Cardiac muscle cell (in vitro differentiated cells and primary cell): ENCODE measurements around the gene SNX13. TPM values are rescaled to one million over a fixed set of nuclear protein-coding genes. Genes with fewer than 3 reads are reported as not detected.

ENCODE experiments used
- DNase-seq, 2 donors: peaks; one replicate each; pipeline versions ENCODE4 v3.0.0 to v3.0.0-alpha.2; 2010 to 2017; ENCODE audit warnings: low read depth in 1 of 2, low spot score in 1 of 2
- H3K27ac ChIP-seq: fragments of 200-600 bp; sonication (generic); 2 replicates; pipeline ENCODE4 v1.5.1; 2016
- H3K27me3 ChIP-seq: fragments of 200-600 bp; sonication (generic); 2 replicates; pipeline ENCODE4 v1.6.0; 2016; ENCODE audit warnings: control low read depth
- H3K36me3 ChIP-seq: fragments of 200-600 bp; sonication (generic); 2 replicates; pipeline ENCODE4 v1.5.1; 2016; ENCODE audit warnings: control low read depth
- H3K4me1 ChIP-seq: fragments of 200-600 bp; sonication (generic); 2 replicates; pipeline ENCODE4 v1.8.1; 2017; ENCODE audit warnings: low read depth, mild to moderate bottlenecking, mixed run types
- H3K4me3 ChIP-seq: fragments of 200-600 bp; sonication (generic); 2 replicates; pipeline ENCODE4 v1.5.1; 2016; ENCODE audit warnings: mild to moderate bottlenecking
- H3K9me3 ChIP-seq: fragments of 200-600 bp; sonication (generic); 2 replicates; pipeline ENCODE4 v1.5.1; 2017; ENCODE audit warnings: low read depth, mild to moderate bottlenecking, control low read depth
- polyA plus RNA-seq: library from polyadenylated mRNA; unstranded; fragments of >200 nt; fragmentation: Nextera tagmentation; extraction: Ambion mirVana; gene quantifications from 2 replicates; pipeline ENCODE4 v1.2.1, GENCODE V29; 2016
- total RNA-seq: library from RNA; depleted of rRNA; stranded (reverse); fragments of >200 nt; gene quantifications from 2 replicates; pipeline ENCODE4 v1.2.3, GENCODE V29; 2016
- TF ChIP-seq, protein P1 (sequence below): IDR thresholded peaks from 2 replicates; pipeline ENCODE4 v1.5.1; 2012; ENCODE audit warnings: low read depth, mild to moderate bottlenecking, low read length

Gene SNX13
- total and polyA plus RNA-seq, 2 experiments from 2014 or later: 11.0 to 86.8 TPM

DNA sequence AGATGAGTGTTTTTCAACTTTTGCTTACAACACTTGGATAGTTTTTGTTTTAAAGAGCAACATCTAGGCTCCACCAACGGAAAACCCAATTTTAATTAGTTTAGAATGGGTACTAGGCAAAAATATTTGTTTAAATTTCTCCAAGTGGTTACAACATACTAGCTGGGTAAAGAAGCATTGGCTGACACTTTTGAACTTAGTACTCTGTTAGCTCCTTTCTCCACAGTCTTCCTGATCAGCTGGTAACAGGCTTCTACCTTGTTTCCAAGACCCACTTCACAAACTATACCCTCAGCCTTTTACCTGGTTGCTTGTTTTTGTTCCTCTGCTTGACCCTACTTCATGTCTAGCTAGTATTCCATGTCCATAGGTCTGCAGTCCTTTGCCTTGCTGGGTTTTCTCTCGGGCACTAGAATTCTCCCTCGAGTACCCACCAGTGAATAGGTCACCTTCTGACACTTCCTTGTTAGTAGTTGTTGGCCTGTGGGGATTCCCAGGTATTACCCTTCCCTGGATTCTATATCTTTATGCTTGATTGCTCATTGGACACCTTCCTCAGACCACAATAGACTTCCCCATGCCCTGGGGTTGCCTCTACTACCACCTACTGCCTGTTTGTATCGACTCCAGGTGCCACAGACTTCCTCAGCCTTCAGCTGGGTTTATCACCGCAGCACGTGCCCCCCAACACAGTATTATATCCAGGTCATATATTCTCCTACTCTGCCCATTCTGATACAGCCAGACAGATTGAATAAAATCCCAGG, 45.4 kb upstream of the SNX13 start:
- Histone ChIP-seq H3K27ac (no peak overlapping the region), H3K36me3 (no peaks in the 10 kb centered on the region), H3K27me3 (no peaks in the 10 kb centered on the region), H3K4me1 (peaks cover 24% of the 10 kb centered on the region), H3K9me3 (no peaks in the 10 kb centered on the region), H3K4me3 (no peak overlapping the region)
- DNase-seq: no peak
- TF ChIP-seq, protein P1, sequence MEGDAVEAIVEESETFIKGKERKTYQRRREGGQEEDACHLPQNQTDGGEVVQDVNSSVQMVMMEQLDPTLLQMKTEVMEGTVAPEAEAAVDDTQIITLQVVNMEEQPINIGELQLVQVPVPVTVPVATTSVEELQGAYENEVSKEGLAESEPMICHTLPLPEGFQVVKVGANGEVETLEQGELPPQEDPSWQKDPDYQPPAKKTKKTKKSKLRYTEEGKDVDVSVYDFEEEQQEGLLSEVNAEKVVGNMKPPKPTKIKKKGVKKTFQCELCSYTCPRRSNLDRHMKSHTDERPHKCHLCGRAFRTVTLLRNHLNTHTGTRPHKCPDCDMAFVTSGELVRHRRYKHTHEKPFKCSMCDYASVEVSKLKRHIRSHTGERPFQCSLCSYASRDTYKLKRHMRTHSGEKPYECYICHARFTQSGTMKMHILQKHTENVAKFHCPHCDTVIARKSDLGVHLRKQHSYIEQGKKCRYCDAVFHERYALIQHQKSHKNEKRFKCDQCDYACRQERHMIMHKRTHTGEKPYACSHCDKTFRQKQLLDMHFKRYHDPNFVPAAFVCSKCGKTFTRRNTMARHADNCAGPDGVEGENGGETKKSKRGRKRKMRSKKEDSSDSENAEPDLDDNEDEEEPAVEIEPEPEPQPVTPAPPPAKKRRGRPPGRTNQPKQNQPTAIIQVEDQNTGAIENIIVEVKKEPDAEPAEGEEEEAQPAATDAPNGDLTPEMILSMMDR: no peak

DNA sequence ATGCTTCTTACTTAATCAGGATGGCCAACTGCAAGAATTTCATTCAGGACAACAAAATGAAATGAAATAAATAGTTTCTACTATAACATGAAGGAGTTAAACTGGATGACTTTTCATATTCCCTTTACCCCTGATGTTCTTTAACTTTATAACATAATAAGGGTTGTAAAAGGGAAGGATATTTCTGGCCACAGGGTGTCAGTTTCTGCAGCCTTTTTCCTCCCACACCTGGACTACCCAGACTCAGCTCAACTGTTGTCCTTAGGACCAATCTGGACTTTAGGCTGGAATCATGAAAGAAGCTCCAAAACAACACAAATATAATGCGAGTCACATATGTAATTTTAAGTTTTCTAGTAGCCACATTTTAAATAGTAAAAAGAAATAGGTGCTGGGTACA, 44.0 kb upstream of the SNX13 start:
- TF ChIP-seq, protein P1: no peak
- Histone ChIP-seq H3K4me1 (peaks cover 24% of the 10 kb centered on the region), H3K27me3 (no peaks in the 10 kb centered on the region), H3K27ac (no peak overlapping the region), H3K9me3 (no peaks in the 10 kb centered on the region), H3K4me3 (no peak overlapping the region), H3K36me3 (no peaks in the 10 kb centered on the region)
- no peak for DNase-seq

DNA sequence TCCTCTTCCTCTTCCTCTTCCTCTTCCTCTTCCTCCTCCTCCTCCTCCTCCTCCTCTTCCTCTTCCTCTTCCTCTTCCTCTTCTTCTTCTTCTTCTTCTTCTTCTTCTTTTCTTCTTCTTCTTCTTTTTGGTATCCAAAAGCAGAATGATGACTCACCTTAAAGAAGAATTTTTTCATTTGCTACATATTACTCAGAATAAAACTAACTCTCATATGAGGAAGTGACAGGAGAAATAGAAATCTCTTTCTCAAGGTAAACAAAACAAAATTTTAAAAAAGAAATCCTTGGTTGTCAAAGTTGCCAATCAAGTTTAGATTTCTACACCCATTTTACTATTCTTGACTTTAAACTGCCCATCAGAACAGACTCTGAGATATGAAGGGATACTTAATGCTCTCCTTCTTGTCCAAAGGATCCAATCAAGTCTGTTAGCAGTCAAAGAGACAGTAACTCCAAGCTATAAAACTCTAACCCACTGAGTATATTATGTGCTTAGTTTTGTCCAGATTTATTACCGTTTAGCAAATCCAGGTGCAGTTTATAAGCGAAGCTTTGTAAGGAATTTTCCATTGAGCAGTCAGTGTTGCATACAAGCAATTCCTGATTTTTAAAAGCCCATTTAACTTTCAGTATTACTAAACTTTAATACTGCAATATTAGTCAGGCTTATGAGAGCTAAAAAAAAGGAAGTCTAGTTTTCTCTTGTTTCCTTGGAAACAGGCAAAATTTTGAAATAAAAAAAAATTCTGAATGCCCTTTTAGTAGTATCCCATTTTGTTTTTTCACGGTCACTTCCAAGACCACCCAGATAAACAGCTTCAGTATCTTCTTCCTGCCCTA, 43.1 kb upstream of the SNX13 start:
- H3K4me3 ChIP-seq: no peak overlapping the region
- peaks cover 20% of the 10 kb centered on the region for H3K4me1 ChIP-seq
- TF ChIP-seq, protein P1: no peak
- no peak for DNase-seq
- no peaks in the 10 kb centered on the region for H3K9me3 ChIP-seq
- no peaks in the 10 kb centered on the region for H3K27me3 ChIP-seq
- H3K27ac ChIP-seq: no peak overlapping the region
- no peaks in the 10 kb centered on the region for H3K36me3 ChIP-seq

DNA sequence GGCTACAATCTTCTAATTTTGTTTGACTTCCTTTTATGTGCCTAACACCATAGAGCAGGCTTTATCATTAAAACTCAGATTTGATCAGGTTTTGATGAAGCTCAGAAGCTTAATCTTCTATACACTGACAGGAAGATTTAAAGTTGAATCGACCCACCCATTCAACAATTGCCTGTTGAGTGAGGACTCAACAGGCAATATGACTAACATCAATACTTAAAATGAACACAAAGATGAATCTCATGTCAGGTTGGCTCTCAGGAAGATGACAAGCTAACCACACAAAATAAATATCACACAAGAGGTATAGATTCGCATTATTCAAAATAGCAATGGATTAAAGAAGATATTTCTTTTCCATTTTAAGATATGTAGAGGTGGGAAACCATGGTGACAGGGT, 36.7 kb upstream of the SNX13 start:
- TF ChIP-seq, protein P1: no peak

DNA sequence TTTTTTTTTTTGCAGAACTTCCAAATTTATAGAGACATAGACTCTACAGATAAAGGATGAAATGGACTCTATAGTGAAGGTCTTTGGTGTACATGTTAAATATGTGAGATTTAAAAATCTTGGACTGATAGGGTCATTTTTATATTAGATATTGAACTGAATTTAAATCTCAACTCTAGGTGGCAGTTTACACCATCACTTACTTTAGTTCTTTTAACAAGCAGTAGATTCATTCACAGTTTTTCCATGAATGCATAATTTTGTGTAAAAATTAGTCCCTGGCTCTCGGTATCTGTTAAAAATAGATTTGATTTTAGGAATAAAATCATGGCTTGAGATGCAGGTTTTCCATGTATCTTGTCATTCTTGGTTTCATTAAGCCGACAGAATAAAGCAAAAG, 31.1 kb upstream of the SNX13 start:
- H3K4me3 ChIP-seq: no peak overlapping the region
- no peaks in the 10 kb centered on the region for H3K36me3 ChIP-seq
- peaks cover 4% of the 10 kb centered on the region for H3K4me1 ChIP-seq
- H3K27ac ChIP-seq: no peak overlapping the region
- TF ChIP-seq, protein P1: peak; percentile 20
- no peaks in the 10 kb centered on the region for H3K27me3 ChIP-seq
- DNase-seq: peak in 1 of 2 donors; percentile 48
- no peaks in the 10 kb centered on the region for H3K9me3 ChIP-seq

More for the DNA sequence above, 36.7 kb upstream of the SNX13 start:
- H3K9me3 ChIP-seq: no peaks in the 10 kb centered on the region
- no peak for DNase-seq
- no peaks in the 10 kb centered on the region for H3K36me3 ChIP-seq
- H3K4me1 ChIP-seq: no peaks in the 10 kb centered on the region
- H3K27ac ChIP-seq: no peak overlapping the region
- no peaks in the 10 kb centered on the region for H3K27me3 ChIP-seq
- H3K4me3 ChIP-seq: no peak overlapping the region
